ENCODE data around the gene IRF8.

The IRF8 gene, protein sequence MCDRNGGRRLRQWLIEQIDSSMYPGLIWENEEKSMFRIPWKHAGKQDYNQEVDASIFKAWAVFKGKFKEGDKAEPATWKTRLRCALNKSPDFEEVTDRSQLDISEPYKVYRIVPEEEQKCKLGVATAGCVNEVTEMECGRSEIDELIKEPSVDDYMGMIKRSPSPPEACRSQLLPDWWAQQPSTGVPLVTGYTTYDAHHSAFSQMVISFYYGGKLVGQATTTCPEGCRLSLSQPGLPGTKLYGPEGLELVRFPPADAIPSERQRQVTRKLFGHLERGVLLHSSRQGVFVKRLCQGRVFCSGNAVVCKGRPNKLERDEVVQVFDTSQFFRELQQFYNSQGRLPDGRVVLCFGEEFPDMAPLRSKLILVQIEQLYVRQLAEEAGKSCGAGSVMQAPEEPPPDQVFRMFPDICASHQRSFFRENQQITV

DNA sequence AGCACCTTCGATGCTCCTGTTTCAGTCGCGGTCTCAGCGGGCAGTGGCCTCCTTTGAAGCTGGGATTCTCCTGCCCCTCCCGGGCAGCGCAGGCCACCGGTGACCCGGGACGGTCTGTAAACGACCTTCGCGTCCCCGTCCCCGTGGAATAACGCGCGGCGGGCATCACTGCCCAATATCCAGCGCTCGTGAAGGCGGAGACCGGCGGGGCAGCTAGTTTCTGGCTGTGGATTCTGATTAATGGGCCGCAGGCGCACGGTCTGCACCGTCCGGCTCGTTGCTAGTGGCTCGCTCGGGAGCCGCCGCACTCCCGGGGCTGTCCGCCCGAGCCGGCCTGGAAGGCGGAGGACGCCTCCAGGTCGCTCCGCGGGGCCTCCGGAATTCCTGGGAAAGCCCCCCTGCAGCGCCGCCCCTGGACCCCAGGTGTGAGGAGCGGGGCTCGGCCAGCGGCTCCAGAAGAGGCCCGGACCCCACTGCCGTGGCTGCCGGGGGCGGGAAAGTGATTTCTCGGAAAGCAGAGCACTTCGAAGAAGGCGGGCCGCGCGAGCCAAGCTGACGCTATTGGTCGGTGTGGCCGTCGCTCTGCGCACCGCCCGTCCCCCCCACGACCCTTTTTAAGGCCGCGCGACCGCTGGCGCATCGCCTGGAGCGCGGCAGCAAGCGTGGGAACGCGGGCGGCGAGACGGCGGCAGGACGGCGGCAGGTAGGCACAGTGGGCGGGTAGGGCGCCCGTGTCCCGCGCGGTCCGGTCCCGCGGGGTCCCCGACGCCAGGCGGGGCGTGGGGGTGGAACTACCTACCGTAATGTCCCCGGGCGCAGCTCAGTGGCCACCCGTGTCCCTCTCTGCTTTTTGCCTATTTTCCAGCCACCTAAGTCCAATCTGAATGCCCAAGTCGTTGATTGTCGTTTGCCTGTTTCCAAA, at the start of gene IRF8:
TSS of gene IRF8 (plus strand) at position 642 of the 922 bp plus-strand sequence. CDS start 3,854 bp downstream, outside the sequence.
- no peak for ATAC-seq
- TF ChIP-seq TOX (CRISPR knock-in tag; IDR thresholded peaks at IDR 0.05; ENCODE audit: borderline replicate concordance): no peak
- no peak for TF ChIP-seq ZNF70 (CRISPR knock-in tag; IDR thresholded peaks at IDR 0.05)
- no peak for TF ChIP-seq ESRRG (CRISPR knock-in tag; IDR thresholded peaks at IDR 0.05)
- no peak for TF ChIP-seq BACH2 (CRISPR knock-in tag; IDR thresholded peaks at IDR 0.05; ENCODE audit: borderline replicate concordance)
- TF ChIP-seq, protein P1, sequence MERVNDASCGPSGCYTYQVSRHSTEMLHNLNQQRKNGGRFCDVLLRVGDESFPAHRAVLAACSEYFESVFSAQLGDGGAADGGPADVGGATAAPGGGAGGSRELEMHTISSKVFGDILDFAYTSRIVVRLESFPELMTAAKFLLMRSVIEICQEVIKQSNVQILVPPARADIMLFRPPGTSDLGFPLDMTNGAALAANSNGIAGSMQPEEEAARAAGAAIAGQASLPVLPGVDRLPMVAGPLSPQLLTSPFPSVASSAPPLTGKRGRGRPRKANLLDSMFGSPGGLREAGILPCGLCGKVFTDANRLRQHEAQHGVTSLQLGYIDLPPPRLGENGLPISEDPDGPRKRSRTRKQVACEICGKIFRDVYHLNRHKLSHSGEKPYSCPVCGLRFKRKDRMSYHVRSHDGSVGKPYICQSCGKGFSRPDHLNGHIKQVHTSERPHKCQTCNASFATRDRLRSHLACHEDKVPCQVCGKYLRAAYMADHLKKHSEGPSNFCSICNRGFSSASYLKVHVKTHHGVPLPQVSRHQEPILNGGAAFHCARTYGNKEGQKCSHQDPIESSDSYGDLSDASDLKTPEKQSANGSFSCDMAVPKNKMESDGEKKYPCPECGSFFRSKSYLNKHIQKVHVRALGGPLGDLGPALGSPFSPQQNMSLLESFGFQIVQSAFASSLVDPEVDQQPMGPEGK (CRISPR knock-in tag; IDR thresholded peaks at IDR 0.05; ENCODE audit: borderline replicate concordance): no peak
- no peak for TF ChIP-seq ZNF565 (CRISPR knock-in tag; conservative IDR thresholded peaks at IDR 0.05; ENCODE audit: low read depth)
- TF ChIP-seq ZC3H10 (CRISPR knock-in tag; IDR thresholded peaks at IDR 0.05): no peak
- no peak for TF ChIP-seq OSR1 (CRISPR knock-in tag; IDR thresholded peaks at IDR 0.05)
- TF ChIP-seq CREB5 (CRISPR knock-in tag; IDR thresholded peaks at IDR 0.05; ENCODE audit: low read depth): no peak
- TF ChIP-seq ISL1 (CRISPR knock-in tag; IDR thresholded peaks at IDR 0.05): no peak
- no peak for TF ChIP-seq TCF4 (CRISPR knock-in tag; IDR thresholded peaks at IDR 0.05; ENCODE audit: borderline replicate concordance)
- TF ChIP-seq ZNF8 (CRISPR knock-in tag; IDR thresholded peaks at IDR 0.05): no peak
- no peak for TF ChIP-seq ZFP30 (CRISPR knock-in tag; IDR thresholded peaks at IDR 0.05)
- TF ChIP-seq, protein P2, sequence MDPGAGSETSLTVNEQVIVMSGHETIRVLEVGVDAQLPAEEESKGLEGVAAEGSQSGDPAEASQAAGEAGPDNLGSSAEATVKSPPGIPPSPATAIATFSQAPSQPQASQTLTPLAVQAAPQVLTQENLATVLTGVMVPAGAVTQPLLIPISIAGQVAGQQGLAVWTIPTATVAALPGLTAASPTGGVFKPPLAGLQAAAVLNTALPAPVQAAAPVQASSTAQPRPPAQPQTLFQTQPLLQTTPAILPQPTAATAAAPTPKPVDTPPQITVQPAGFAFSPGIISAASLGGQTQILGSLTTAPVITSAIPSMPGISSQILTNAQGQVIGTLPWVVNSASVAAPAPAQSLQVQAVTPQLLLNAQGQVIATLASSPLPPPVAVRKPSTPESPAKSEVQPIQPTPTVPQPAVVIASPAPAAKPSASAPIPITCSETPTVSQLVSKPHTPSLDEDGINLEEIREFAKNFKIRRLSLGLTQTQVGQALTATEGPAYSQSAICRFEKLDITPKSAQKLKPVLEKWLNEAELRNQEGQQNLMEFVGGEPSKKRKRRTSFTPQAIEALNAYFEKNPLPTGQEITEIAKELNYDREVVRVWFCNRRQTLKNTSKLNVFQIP (CRISPR knock-in tag; IDR thresholded peaks at IDR 0.05; ENCODE audit: borderline replicate concordance, low read depth): no peak
- no peak for TF ChIP-seq ZFP3 (CRISPR knock-in tag; IDR thresholded peaks at IDR 0.05)
- no peak for TF ChIP-seq SNAI2 (CRISPR knock-in tag; IDR thresholded peaks at IDR 0.05)
- TF ChIP-seq, protein P3, sequence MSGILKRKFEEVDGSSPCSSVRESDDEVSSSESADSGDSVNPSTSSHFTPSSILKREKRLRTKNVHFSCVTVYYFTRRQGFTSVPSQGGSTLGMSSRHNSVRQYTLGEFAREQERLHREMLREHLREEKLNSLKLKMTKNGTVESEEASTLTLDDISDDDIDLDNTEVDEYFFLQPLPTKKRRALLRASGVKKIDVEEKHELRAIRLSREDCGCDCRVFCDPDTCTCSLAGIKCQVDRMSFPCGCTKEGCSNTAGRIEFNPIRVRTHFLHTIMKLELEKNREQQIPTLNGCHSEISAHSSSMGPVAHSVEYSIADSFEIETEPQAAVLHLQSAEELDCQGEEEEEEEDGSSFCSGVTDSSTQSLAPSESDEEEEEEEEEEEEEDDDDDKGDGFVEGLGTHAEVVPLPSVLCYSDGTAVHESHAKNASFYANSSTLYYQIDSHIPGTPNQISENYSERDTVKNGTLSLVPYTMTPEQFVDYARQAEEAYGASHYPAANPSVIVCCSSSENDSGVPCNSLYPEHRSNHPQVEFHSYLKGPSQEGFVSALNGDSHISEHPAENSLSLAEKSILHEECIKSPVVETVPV (CRISPR knock-in tag; IDR thresholded peaks at IDR 0.05): no peak

GRCh38 chr16:85849388-85849787, 49.6 kb upstream of the IRF8 start:
- no peak for ATAC-seq
- TF ChIP-seq, protein P3 (CRISPR knock-in tag; IDR thresholded peaks at IDR 0.05): no peak
- TF ChIP-seq ESRRG (CRISPR knock-in tag; IDR thresholded peaks at IDR 0.05) (no peak), PPARA (CRISPR knock-in tag; IDR thresholded peaks at IDR 0.05; ENCODE audit: borderline replicate concordance) (no peak), ARNTL (CRISPR knock-in tag; IDR thresholded peaks at IDR 0.05; ENCODE audit: borderline replicate concordance, low read depth) (no peak), GLIS3 (CRISPR knock-in tag; IDR thresholded peaks at IDR 0.05) (no peak), OSR1 (CRISPR knock-in tag; IDR thresholded peaks at IDR 0.05) (no peak), ZNF70 (CRISPR knock-in tag; IDR thresholded peaks at IDR 0.05) (no peak), ISL1 (CRISPR knock-in tag; IDR thresholded peaks at IDR 0.05) (no peak), TCF4 (CRISPR knock-in tag; IDR thresholded peaks at IDR 0.05; ENCODE audit: borderline replicate concordance) (no peak), ZNF565 (CRISPR knock-in tag; conservative IDR thresholded peaks at IDR 0.05; ENCODE audit: low read depth) (no peak), CREB5 (CRISPR knock-in tag; IDR thresholded peaks at IDR 0.05; ENCODE audit: low read depth) (no peak), CSDC2 (CRISPR knock-in tag; IDR thresholded peaks at IDR 0.05) (no peak), ZFP30 (CRISPR knock-in tag; IDR thresholded peaks at IDR 0.05) (no peak)
- TF ChIP-seq, protein P1 (CRISPR knock-in tag; IDR thresholded peaks at IDR 0.05; ENCODE audit: borderline replicate concordance): no peak
